SK-N-DZ (cell line): ENCODE data around the gene B4GAT1.

Experiments
- DNase-seq: peaks from one replicate; pipeline ENCODE4 v3.0.0-alpha.2; 2015; ENCODE audit warnings: low spot score

The B4GAT1 gene

DNA sequence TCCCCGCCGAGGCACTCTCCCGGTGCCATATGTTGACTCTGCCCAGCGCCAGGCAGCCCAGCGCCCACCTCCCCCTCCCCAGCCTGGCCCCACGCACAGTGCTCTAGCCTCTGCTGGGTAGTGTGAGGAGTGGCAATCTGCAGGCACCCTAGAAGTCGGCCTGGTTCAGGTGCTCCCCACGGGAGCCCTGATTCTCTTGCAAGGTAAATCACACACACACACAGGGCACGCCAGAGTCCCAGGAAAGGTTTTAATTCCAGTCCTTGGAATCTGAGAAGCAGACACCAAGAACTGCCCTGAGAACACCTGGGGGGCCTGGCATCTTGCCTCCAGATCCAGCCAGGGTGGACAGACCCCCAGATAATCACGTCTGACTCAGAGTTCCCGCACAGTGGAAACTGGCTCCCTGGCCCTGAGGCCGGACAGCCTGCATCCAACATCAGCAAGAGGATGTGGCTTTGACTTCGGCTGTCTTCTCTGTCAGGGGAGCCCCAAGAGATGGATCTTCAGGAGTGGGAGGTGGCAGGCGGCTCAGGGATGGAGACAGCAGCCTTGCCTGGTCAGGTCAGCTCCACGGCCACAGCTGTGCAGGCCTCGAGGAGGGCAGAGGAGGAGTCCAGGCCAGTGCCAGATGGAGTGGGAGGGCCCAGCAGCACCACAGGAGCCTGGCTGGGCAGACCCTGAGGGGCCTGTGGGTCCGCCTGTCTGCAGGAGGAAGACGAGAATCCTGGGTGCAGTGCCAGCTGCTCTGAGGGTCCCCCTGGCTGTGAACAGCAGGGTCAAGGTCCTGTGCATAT lies 10.1 kb downstream of the B4GAT1 start:
- no peak for DNase-seq

DNA sequence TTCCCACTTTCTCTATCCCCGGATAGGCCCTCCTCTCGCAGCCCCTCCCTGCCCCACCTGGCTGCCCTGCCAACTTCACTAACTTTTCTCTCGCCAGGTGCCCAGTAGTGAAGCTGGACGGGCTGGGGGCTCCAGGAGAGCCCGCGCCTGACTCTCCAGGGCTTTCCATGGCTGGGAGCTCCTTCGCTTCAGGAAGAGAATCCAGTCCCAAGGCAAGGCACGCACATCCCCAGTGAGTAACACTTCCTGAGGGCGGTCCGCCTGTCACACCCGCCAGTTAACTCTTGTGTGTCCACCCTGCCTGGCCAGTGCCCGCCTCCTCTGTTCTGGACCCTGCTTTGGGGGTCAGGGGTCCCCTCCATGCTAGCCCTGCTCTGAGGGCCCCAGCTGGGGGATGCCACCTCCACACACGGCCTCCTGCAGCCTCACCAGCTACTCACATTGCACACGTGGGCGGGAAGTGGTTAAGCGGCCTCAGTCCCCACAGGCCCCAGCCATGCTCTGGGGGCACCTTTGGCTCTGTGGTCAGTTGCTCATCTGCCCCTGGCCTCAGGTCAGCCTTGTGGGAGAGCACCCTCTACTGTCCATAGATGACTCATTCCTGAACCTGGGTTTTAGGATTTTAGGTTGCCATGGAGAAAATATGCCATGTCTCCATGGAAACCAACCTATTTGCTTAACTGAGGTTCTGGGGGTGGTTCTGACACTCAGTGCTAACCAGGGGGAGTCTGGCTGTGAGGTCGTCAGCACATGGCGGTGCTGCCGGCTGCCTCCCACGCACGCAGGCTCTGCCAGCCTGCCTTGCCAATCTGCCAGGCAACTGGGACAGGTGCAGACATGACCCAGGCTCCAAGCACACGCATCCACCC lies 11.0 kb downstream of the B4GAT1 start, which contains the start of gene RIN1:
RIN1 (minus strand) TSS at position 201 of the 869 bp plus-strand sequence; CDS start at position 169, 32 bp downstream.
- peak; percentile 62 for DNase-seq

DNA sequence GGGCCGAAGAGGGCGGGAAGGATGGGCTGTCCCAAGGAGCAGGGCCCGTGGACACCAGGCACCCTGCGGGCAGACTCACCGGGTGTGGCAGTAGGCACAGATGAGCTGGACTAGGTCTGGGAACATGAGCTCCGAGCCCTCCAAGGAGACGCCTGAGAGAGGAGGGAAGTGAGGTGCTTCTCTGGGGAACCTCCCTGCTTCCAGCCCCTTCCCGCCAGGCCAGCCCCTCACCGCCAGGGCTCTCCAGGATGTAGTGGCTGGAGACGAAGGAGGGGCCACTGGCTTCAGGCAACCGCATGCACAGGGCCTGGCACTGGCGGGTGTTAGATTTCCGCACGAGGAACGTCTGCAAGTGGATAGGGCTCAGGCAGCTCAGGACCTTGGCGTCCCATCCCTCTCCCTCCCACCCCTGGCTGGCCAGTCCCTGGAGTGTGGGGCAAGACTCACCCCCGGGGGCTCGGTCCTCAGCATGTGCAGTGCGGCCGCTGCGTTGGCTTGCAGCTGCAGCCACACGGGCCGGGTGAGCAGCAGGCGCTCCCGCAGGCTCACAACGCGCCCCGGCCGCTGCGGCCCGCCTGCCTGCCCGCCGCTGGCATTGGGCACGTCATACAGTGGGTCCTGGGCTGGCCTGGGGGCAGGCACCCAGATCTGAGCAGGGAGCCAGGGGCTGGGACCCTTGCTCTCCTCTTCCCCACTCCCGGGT lies 11.7 kb downstream of the B4GAT1 start:
- no peak for DNase-seq

GRCh38 chr11:66334605-66335442 lies 12.6 kb downstream of the B4GAT1 start:
- no peak for DNase-seq

DNA sequence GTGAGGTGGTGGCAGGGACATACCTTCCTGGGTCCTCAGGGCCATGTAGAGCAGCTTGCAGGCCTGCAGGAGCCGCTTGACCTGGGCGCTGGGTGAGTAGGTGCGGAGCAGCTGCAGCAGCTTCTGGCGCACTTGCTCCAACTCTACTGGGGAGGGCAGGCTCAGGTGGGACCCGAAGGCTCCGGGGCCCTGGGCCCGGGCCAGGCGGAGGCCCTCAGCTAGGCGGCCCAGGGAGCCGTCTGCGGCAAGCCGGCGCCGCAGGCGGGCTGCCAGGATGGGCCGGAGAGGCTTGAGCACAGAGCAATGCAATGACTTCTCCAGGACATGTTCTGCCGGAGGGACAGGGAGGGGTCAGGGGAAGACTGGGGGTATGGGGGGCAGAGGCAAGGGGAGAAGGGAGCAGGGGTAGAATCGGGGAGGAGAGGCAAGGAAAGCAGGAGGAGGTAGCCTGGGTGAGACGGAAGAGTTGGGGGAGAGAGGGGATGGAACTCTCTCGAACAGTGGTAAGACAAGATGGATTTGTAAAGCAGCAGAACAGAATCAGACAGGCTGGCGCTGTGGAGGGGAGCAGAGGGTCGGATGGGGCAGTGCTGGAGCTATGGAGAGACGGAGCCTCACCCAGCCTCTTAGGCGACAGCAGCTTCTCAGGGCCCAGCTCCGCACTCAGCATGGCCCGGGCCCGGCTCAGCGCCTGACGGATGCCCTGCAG lies 13.4 kb downstream of the B4GAT1 start:
- DNase-seq, result no peak

DNA sequence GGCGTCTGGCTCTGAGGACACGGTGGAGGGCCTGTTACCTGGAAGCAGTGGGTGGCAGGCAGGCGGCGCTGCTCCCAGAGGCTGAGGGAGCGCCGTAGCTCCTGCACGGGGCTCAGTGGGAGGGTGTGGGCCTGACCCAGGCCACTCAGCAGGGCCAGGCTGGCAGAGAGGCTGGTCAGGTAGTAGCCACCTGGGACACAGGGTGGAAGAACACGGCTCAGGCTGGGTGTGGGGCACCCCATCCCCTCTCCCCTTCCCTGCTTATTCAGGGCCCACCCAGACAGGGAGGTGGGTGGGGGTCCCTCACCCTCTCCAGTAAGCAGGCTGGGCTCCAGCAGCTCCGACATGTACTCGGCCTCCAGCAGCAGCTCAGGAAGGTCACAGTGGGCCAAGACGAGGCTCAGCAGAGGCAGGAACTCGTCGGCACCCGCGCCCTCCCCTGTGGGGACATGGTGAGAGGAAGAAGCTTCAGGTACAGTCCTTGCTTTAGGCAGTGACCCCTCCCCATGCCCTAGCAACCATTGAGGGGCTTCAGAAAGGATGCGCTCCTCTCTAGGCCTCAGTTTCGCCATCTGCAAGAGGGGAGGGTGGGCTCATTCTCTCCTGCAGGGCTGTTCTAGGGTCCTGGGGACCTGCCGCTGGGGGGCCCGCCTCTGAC lies 14.1 kb downstream of the B4GAT1 start:
- no peak for DNase-seq

GRCh38 chr11:66332371-66333219 lies 14.8 kb downstream of the B4GAT1 start:
- DNase-seq, result no peak

GRCh38 chr11:66331542-66332370 lies 15.7 kb downstream of the B4GAT1 start:
- no peak for DNase-seq

- peak; percentile 55 for DNase-seq
Measured at GRCh38 chr11:66330931-66331330, 16.5 kb downstream of the B4GAT1 start.

- DNase-seq, result no peak
Measured at GRCh38 chr11:66329165-66329673, 18.2 kb downstream of the B4GAT1 start.

- peak; percentile 85 for DNase-seq
Measured at GRCh38 chr11:66328302-66329144, 18.9 kb downstream of the B4GAT1 start.

DNA sequence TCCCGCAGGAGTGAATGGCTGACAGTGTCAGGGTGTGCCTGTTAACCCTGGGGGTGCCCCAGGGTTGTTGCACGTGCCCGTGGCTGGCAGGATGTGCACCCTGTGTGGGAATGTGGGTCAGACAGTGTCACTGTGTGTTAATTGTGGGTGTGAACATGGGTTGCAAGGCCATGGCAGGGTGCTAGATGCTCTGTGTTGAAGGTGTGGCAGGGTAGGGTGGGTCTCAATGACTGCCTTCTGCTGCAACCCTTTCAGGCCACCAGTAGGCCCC lies 19.5 kb downstream of the B4GAT1 start:
- DNase-seq, result no peak

DNA sequence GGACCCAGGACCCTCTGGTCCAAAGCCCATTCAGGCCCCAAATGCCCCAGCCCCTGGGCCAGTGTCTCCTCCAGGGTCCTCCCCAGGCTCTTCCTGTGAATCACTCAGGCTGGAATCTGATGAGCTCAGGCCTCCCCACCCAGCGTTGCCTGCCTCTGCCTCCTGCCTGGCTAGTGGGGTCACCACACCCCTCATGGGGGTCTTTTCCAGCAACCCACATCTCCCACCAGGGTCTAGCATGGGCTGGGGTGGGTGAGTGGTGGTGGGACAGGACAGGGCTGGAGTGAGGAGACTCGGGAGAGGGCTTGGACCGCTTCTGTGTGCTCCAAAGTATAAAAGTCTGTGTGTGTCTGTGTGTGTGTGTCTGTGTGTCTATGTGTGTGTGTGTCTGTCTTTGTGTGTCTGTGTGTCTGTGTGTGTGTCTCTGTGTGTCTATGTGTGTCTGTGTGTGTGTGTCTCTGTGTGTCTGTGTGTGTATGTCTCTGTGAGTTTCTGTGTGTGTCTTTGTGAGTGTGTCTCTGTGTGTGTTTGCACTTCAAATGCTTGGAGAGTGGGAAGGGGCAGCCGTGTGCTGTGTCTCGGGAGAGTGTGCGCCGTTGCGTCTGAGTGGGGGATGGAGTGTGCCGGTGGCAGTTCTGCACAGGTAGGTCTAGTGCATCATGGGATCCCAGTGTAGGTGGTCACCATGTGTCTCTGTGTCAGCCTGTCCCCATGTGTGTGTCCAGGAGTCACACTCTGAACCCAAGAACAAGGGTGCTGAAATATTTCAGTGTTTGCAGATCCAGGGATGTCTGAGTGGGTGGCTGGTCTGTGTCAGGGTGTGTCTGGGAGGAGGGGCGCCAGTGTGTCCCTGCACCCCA lies 20.0 kb downstream of the B4GAT1 start:
- no peak for DNase-seq

- peak; percentile 64 for DNase-seq
Measured at GRCh38 chr11:66326261-66327111, 20.9 kb downstream of the B4GAT1 start.

GRCh38 chr11:66325263-66325671 lies 22.2 kb downstream of the B4GAT1 start:
- DNase-seq, result no peak
